OCI-LY3 (cell line): ENCODE measurements around the gene EFL1.

Experiments used
- EZH2phosphoT487 ChIP-seq: fragments of 200-600 bp; shearing (Covaris generic); IDR thresholded peaks from 2 replicates; pipeline ENCODE4 v1.6.1; 2018; ENCODE audit warnings: antibody characterized with exemption, mixed run types, low read depth
- TF ChIP-seq, protein P1 (sequence below): fragments of 200-600, 300-600 bp; sonication (generic); IDR thresholded peaks from 2 replicates; pipeline ENCODE4 v1.5.1; 2014; ENCODE audit warnings: antibody characterized with exemption, low read length, low read depth

GRCh38 chr15:82080774-82081173 is 181.8 kb downstream of the EFL1 start:
- no peak for TF ChIP-seq EZH2phosphoT487
- TF ChIP-seq, protein P1, sequence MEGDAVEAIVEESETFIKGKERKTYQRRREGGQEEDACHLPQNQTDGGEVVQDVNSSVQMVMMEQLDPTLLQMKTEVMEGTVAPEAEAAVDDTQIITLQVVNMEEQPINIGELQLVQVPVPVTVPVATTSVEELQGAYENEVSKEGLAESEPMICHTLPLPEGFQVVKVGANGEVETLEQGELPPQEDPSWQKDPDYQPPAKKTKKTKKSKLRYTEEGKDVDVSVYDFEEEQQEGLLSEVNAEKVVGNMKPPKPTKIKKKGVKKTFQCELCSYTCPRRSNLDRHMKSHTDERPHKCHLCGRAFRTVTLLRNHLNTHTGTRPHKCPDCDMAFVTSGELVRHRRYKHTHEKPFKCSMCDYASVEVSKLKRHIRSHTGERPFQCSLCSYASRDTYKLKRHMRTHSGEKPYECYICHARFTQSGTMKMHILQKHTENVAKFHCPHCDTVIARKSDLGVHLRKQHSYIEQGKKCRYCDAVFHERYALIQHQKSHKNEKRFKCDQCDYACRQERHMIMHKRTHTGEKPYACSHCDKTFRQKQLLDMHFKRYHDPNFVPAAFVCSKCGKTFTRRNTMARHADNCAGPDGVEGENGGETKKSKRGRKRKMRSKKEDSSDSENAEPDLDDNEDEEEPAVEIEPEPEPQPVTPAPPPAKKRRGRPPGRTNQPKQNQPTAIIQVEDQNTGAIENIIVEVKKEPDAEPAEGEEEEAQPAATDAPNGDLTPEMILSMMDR = no peak
